Tibial nerve (tissue), 4 donors: ENCODE results near the gene MTMR2. TPM values are rescaled to one million over a fixed set of nuclear protein-coding genes. Genes with fewer than 3 reads are reported as not detected.
"Not testable (repeated sequence)": the region's sequence is repeated elsewhere in the genome, so short reads cannot be mapped to it uniquely, and the experiment has no call there.

Source experiments
- DNase-seq, 2 donors: peaks; one replicate each; pipeline ENCODE4 v3.0.0-alpha.2; 2019; ENCODE audit warnings: low spot score in 2 of 2
- H3K27ac ChIP-seq, 4 donors: fragments of 200-600 bp; sonication (generic) in 3 of 4; one replicate each; pipeline ENCODE4 v1.5.1; 2017 to 2019; ENCODE audit warnings: mild to moderate bottlenecking in 1 of 4
- H3K27me3 ChIP-seq, 2 donors: fragments of 200-600 bp; sonication (generic) in 1 of 2; one replicate each; pipeline versions ENCODE4 v1.5.1 to v1.6.0; 2017 to 2019
- H3K36me3 ChIP-seq, 3 donors: fragments of 200-600 bp; sonication (generic); one replicate each; pipeline ENCODE4 v1.5.1; 2018 to 2019
- H3K4me1 ChIP-seq, 4 donors: fragments of 200-600 bp; sonication (generic) in 3 of 4; one replicate each; pipeline ENCODE4 v1.5.1; 2017 to 2019
- H3K4me3 ChIP-seq, 4 donors: fragments of 200-600 bp; sonication (generic) in 3 of 4; one replicate each; pipeline ENCODE4 v1.5.1; 2017 to 2019; ENCODE audit warnings: mild to moderate bottlenecking in 1 of 4, moderate library complexity in 1 of 4
- H3K9me3 ChIP-seq, 4 donors: fragments of 200-600 bp; sonication (generic) in 3 of 4; one replicate each; pipeline ENCODE4 v1.5.1; 2017 to 2019
- EP300 ChIP-seq, 2 donors: sonication (generic); formaldehyde crosslinking; IDR thresholded peaks; one replicate each; pipeline ENCODE4 v1.6.1; 2017; ENCODE audit warnings: antibody characterized with exemption in 2 of 2, mild to moderate bottlenecking in 1 of 2
- POLR2A ChIP-seq, 2 donors: fragments of 450-650 bp; IDR thresholded peaks; one replicate each; pipeline ENCODE4 v1.6.1; 2017; ENCODE audit warnings: antibody characterized with exemption in 2 of 2, mild to moderate bottlenecking in 2 of 2, moderate library complexity in 2 of 2
- WGBS, 2 donors: methylation state at CpG; one replicate each; pipeline ENCODE4 v1.1.5; 2018; 5-methylcytosine and 5-hydroxymethylcytosine counted together
- total RNA-seq, 4 donors: library from RNA; depleted of rRNA; stranded (reverse); fragments of >200 nt; gene quantifications; one replicate each; pipeline ENCODE4 v1.1.0, GENCODE V29; 2016
- TF ChIP-seq, protein P1 (sequence below), 5 experiments: fragments of 200-600 bp in 3 of 5; fragments of 450-650 bp in 2 of 5; sonication (generic) in 3 of 5; IDR thresholded peaks; one replicate each; pipeline ENCODE4 v1.5.1; 2016 to 2019; ENCODE audit warnings: antibody characterized with exemption in 5 of 5, mild to moderate bottlenecking in 3 of 5, moderate library complexity in 2 of 5

The MTMR2 gene
- total RNA-seq, 4 donors from 2014 or later = 22.5 to 33.2 (median 27.5) TPM

DNA sequence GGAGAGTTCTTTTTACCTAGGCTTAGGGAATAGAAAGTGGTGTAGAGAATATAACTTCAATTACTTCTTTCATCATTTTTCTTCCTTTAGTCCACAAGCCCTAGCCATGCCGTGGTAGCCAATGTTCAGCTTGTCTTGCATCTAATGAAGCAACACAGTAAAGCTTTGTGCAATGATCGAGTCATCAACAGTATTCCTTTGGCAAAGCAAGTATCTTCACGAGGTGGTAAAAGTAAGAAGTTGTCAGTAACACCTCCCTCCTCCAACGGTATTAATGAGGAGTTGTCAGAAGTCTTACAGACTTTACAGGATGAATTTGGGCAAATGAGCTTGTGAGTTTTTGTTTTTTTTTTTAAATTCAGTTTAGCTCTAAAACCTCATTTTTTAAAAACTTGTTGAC lies 96.2 kb downstream of the MTMR2 start:
- no peaks in the 10 kb centered on the region for H3K27me3 ChIP-seq
- 78 to 82% methylated on average over 4 of the region's 4 CpGs for WGBS, 2 donors
- H3K36me3 ChIP-seq = peaks cover 0 to 54% (median 0%) of the 10 kb centered on the region in 3 donors
- H3K27ac ChIP-seq = no peak overlapping the region
- DNase-seq = no peak
- TF ChIP-seq, protein P1, sequence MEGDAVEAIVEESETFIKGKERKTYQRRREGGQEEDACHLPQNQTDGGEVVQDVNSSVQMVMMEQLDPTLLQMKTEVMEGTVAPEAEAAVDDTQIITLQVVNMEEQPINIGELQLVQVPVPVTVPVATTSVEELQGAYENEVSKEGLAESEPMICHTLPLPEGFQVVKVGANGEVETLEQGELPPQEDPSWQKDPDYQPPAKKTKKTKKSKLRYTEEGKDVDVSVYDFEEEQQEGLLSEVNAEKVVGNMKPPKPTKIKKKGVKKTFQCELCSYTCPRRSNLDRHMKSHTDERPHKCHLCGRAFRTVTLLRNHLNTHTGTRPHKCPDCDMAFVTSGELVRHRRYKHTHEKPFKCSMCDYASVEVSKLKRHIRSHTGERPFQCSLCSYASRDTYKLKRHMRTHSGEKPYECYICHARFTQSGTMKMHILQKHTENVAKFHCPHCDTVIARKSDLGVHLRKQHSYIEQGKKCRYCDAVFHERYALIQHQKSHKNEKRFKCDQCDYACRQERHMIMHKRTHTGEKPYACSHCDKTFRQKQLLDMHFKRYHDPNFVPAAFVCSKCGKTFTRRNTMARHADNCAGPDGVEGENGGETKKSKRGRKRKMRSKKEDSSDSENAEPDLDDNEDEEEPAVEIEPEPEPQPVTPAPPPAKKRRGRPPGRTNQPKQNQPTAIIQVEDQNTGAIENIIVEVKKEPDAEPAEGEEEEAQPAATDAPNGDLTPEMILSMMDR (IDR thresholded peaks at IDR 0.05) = no peak
- no peak for TF ChIP-seq POLR2A (IDR thresholded peaks at IDR 0.05)
- no peaks in the 10 kb centered on the region for H3K4me1 ChIP-seq
- H3K4me3 ChIP-seq = no peak overlapping the region
- no peaks in the 10 kb centered on the region for H3K9me3 ChIP-seq

DNA sequence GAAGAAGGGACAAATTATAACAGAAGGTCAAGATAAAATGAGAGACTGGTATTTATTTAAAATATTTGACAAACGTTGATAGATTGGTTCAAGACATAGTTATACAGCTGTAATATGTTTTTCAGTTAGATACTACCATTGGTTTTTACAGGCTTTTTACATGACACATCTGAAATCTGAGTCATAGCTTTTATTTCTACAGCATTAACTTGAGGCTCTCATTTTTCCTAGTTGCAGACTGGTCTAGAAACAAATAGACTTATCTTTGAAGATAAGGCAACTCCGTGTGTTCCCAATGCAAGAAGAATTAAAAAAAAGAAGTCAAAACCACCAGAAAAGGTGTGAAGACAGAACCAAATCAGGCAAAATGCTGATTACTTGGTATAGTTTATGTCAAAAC lies 102.3 kb downstream of the MTMR2 start:
- Histone ChIP-seq H3K27ac (no peak overlapping the region), H3K9me3 (no peaks in the 10 kb centered on the region), H3K27me3 (no peaks in the 10 kb centered on the region), H3K36me3 (peaks cover 0 to 41% (median 0%) of the 10 kb centered on the region in 3 donors), H3K4me1 (no peaks in the 10 kb centered on the region), H3K4me3 (no peak overlapping the region)
- 86 to 88% methylated on average over 2 of the region's 2 CpGs for WGBS, 2 donors
- no peak for DNase-seq
- no peak for TF ChIP-seq EP300 (IDR thresholded peaks at IDR 0.05)
- TF ChIP-seq, protein P1 (IDR thresholded peaks at IDR 0.05) = no peak

DNA sequence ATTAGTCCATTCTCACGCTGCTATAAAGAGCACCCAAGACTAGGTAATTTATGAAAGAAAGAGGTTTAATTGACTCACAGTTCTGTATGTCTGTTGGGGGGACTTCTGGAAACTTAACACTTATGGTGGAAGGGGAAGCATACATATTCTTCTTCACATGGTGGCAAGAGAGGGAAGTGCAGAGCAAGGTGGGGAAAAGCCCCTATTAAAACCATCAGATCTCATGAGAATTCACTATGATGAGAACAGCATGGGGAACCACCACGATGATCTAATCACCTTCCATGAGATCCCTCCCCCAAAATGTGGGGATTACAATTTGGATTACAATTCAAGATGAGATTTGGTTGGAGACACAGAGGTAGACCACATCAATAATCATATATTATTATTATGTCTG lies 107.9 kb downstream of the MTMR2 start:
- H3K9me3 ChIP-seq = no peaks in the 10 kb centered on the region
- H3K4me1 ChIP-seq = no peaks in the 10 kb centered on the region
- H3K36me3 ChIP-seq = peaks cover 0 to 39% (median 0%) of the 10 kb centered on the region in 3 donors
- DNase-seq = no peak
- no peak for TF ChIP-seq POLR2A (IDR thresholded peaks at IDR 0.05)
- H3K27me3 ChIP-seq = no peaks in the 10 kb centered on the region
- WGBS, 2 donors = 94 to 96% methylated on average over 2 of the region's 2 CpGs
- no peak overlapping the region for H3K27ac ChIP-seq
- no peak overlapping the region for H3K4me3 ChIP-seq

DNA sequence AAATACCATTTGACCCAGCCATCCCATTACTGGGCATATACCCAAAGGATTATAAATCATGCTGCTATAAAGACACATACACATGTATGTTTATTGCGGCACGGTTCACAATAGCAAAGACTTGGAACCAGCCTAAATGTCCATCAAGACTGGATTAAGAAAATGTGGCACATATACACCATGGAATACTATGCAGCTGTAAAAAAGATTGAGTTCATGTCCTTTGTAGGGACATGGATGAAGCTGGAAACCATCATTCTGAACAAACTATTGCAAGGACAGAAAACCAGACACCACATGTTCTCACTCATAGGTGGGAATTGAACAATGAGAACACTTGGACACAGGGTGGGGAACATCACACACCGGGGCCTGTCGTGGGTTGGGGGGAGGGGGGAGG lies 112.9 kb downstream of the MTMR2 start:
- H3K36me3 ChIP-seq = peaks cover 0 to 32% (median 0%) of the 10 kb centered on the region in 3 donors
- not testable (repeated sequence) for H3K9me3 ChIP-seq, DNase-seq, H3K27me3 ChIP-seq, H3K4me1 ChIP-seq, H3K27ac ChIP-seq, H3K4me3 ChIP-seq
- 95 to 96% methylated on average over 4 of the region's 4 CpGs for WGBS, 2 donors

DNA sequence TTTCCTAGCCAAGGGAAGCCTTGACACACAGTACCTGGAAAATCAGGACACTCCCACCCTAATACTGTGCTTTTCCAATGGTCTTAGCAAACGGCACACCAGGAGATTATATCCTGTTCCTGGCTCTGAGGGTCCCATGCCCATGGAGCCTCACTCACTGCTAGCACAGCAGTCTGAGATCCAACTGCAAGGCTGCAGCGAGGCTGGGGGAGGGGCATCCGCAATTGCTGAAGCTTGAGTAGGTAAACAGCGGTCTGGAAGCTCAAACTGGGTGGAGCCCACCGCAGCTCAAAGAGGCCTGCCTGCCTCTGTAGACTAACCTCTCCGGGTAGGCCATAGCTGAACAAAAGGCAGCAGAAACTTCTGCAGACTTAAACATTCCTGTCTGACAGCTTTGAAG lies 117.4 kb downstream of the MTMR2 start:
- not testable (repeated sequence) for H3K4me3 ChIP-seq, H3K4me1 ChIP-seq, DNase-seq, H3K27me3 ChIP-seq, H3K27ac ChIP-seq, H3K9me3 ChIP-seq
- H3K36me3 ChIP-seq = peaks cover 0 to 29% (median 0%) of the 10 kb centered on the region in 3 donors
- WGBS, 2 donors = 96 to 98% methylated on average over 6 of the region's 6 CpGs

DNA sequence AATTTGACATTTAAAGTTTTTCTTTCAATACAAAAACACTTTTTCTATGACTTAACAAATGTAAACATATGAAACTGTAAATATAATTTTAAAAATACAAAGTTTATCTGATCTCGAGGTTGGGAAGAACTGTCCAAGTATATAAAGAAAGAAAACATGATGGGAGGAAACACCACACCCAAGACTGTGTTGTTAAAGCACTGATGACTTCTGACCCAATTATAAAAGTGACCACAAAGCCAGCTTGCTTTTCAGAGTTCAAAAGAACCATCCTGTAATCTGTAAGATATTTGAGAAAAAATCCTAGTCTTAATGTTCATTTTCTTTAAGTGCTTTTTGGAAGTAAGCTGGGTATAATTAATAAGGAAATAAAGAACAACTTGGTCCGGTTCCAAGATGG lies 118.0 kb downstream of the MTMR2 start:
- no peak for DNase-seq

More for the DNA sequence above, 118.0 kb downstream of the MTMR2 start:
- H3K36me3 ChIP-seq = peaks cover 0 to 31% (median 0%) of the 10 kb centered on the region in 3 donors
- WGBS, 2 donors = 86 to 87% methylated on average over 2 of the region's 2 CpGs
- no peak overlapping the region for H3K4me3 ChIP-seq
- H3K4me1 ChIP-seq = no peaks in the 10 kb centered on the region
- no peak overlapping the region for H3K27ac ChIP-seq
- no peak for TF ChIP-seq POLR2A (IDR thresholded peaks at IDR 0.05)
- TF ChIP-seq EP300 (IDR thresholded peaks at IDR 0.05) = no peak
- TF ChIP-seq, protein P1 (IDR thresholded peaks at IDR 0.05) = no peak
- H3K27me3 ChIP-seq = no peaks in the 10 kb centered on the region
- no peaks in the 10 kb centered on the region for H3K9me3 ChIP-seq
